Lung (tissue), 12 donors: ENCODE data around the gene TMPRSS2. TPM values are rescaled to one million over a fixed set of nuclear protein-coding genes. Genes with fewer than 3 reads are reported as not detected.

Experiments
- ATAC-seq: fragments of 200-7000 bp; cut with Tn5 transposase; one replicate; pipeline ENCODE4 v1.9.1; 2020; ENCODE audit warnings: moderate number of reproducible peaks; ENCODE audit not compliant: insufficient read depth, low FRiP score
- DNase-seq, 3 donors: peaks; one replicate each; pipeline ENCODE4 v3.0.0-alpha.2; 2013 to 2017
- H3K27ac ChIP-seq, 2 donors: one replicate each; pipeline ENCODE4 v1.5.1; 2013; ENCODE audit warnings: mild to moderate bottlenecking in 2 of 2, moderate library complexity in 2 of 2, control low read depth in 1 of 2, inconsistent platforms in 1 of 2, low read depth in 1 of 2, low read length in 1 of 2
- H3K27me3 ChIP-seq, 3 donors: one replicate each; pipeline ENCODE4 v1.5.1; 2013; ENCODE audit warnings: low read length in 2 of 3; ENCODE audit not compliant: control insufficient read depth in 3 of 3, insufficient read depth in 3 of 3
- H3K36me3 ChIP-seq, 4 donors: one replicate each; pipeline ENCODE4 v1.5.1; 2013; ENCODE audit warnings: low read length in 4 of 4, mild to moderate bottlenecking in 1 of 4, moderate library complexity in 1 of 4; ENCODE audit not compliant: control insufficient read depth in 4 of 4, insufficient read depth in 4 of 4
- H3K4me1 ChIP-seq, 5 donors: one replicate each; pipeline ENCODE4 v1.5.1; 2013; ENCODE audit warnings: low read length in 5 of 5, mild to moderate bottlenecking in 2 of 5, moderate library complexity in 1 of 5; ENCODE audit not compliant: control insufficient read depth in 5 of 5, insufficient read depth in 5 of 5
- H3K4me3 ChIP-seq: one replicate; pipeline ENCODE4 v1.5.1; 2013; ENCODE audit warnings: mild to moderate bottlenecking, control low read depth, moderate library complexity
- H3K9ac ChIP-seq, 2 donors: one replicate each; pipeline ENCODE4 v1.5.1; 2013; ENCODE audit warnings: low read length in 2 of 2, control low read depth in 1 of 2; ENCODE audit not compliant: insufficient read depth in 1 of 2
- H3K9me3 ChIP-seq, 4 donors: one replicate each; pipeline ENCODE4 v1.5.1; 2013; ENCODE audit warnings: low read length in 3 of 4, mild to moderate bottlenecking in 1 of 4, moderate library complexity in 1 of 4; ENCODE audit not compliant: control insufficient read depth in 4 of 4, insufficient read depth in 3 of 4
- WGBS, 2 donors: extraction: QIAGEN DNeasy Blood & Tissue Kit; methylation state at CpG; one replicate each; pipeline ENCODE4 v1.1.7; 2013; 5-methylcytosine and 5-hydroxymethylcytosine counted together
- polyA plus RNA-seq, 2 donors: library from polyadenylated mRNA; stranded (reverse); fragments of 200-250 nt; gene quantifications; one replicate each; pipeline ENCODE4 v1.2.1, GENCODE V29; 2013
- total RNA-seq, 2 donors: library from RNA; depleted of rRNA in 1 of 2; stranded (reverse); fragments of >200 nt in 1 of 2; gene quantifications; one replicate each; pipeline ENCODE4 v1.2.1, GENCODE V29; 2014 to 2021
- TF ChIP-seq, protein P1 (sequence below): IDR thresholded peaks from 2 replicates; pipeline ENCODE4 v1.5.1; 2012; ENCODE audit warnings: mild to moderate bottlenecking; ENCODE audit errors: control extremely low read depth, extremely low read depth
- donor health status: control.
- donor health status: control.
- donor health status: Bipolar disorder and iron deficiency.
- donor health status: healthy.
- donor health status: DM: yes; HTN: yes; CAD: no.

The TMPRSS2 gene
- total and polyA plus RNA-seq, 4 donors, result 46.2 to 130 (median 72.2) TPM

DNA sequence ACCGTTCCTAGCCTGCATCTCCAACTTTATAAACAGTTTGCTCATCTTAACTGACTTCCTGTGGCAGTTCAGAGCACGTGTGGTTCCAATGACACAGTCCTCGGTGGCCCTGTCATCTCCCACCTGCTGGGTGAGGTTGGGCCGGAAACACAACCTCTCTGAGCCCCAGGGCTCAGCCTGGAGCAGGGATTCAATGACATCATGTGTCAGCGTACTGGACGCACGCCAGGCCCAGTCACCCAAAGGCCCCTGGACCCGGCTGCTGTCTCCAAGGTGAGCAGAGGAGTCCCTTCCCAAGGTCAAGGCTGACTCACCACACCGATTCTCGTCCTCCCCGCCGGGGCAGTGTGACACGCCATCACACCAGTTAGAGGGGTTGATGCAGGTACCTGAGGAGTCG is 19.9 kb downstream of the TMPRSS2 start:
- no peaks in the 10 kb centered on the region for H3K9me3 ChIP-seq

DNA sequence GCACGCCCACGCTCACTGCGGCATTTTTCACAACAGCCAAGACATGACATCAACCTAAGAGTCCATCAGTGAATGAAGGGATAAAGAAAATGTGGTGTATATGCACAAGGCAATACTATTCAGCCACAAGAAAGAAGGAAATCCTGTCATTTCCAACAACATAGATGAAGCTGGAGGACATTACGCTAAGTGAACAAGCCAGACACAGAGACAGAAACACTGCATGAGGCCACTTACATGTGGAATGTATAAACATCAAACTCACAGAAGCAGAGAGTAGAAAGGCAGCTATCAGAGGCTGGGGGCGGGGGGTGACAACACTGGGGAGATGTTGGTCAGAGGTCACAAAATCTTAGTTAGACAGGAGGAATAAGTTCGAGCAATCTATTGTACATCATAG is 20.9 kb downstream of the TMPRSS2 start:
- 74 to 88% methylated on average over 6 of the region's 6 CpGs for WGBS, 2 donors
- Histone ChIP-seq H3K9me3 (no peaks in the 10 kb centered on the region), H3K4me3 (no peak overlapping the region), H3K27me3 (no peaks in the 10 kb centered on the region), H3K4me1 (peaks cover 0 to 1% (median 0%) of the 10 kb centered on the region in 5 donors), H3K9ac (no peak overlapping the region), H3K36me3 (peaks cover 0 to 11% (median 0%) of the 10 kb centered on the region in 4 donors), H3K27ac (no peak overlapping the region)
- TF ChIP-seq, protein P1, sequence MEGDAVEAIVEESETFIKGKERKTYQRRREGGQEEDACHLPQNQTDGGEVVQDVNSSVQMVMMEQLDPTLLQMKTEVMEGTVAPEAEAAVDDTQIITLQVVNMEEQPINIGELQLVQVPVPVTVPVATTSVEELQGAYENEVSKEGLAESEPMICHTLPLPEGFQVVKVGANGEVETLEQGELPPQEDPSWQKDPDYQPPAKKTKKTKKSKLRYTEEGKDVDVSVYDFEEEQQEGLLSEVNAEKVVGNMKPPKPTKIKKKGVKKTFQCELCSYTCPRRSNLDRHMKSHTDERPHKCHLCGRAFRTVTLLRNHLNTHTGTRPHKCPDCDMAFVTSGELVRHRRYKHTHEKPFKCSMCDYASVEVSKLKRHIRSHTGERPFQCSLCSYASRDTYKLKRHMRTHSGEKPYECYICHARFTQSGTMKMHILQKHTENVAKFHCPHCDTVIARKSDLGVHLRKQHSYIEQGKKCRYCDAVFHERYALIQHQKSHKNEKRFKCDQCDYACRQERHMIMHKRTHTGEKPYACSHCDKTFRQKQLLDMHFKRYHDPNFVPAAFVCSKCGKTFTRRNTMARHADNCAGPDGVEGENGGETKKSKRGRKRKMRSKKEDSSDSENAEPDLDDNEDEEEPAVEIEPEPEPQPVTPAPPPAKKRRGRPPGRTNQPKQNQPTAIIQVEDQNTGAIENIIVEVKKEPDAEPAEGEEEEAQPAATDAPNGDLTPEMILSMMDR, result no peak
- DNase-seq (no peak), ATAC-seq (no peak)

More for the DNA sequence above, 19.9 kb downstream of the TMPRSS2 start:
- 89 to 91% methylated on average over 14 of the region's 14 CpGs for WGBS, 2 donors
- Histone ChIP-seq H3K4me1 (peaks cover 0 to 1% (median 0%) of the 10 kb centered on the region in 5 donors), H3K27ac (no peak overlapping the region), H3K4me3 (no peak overlapping the region), H3K9ac (no peak overlapping the region), H3K27me3 (no peaks in the 10 kb centered on the region), H3K36me3 (peaks cover 0 to 11% (median 0%) of the 10 kb centered on the region in 4 donors)
- no peak for DNase-seq
- TF ChIP-seq, protein P1, result no peak
- ATAC-seq, result no peak

DNA sequence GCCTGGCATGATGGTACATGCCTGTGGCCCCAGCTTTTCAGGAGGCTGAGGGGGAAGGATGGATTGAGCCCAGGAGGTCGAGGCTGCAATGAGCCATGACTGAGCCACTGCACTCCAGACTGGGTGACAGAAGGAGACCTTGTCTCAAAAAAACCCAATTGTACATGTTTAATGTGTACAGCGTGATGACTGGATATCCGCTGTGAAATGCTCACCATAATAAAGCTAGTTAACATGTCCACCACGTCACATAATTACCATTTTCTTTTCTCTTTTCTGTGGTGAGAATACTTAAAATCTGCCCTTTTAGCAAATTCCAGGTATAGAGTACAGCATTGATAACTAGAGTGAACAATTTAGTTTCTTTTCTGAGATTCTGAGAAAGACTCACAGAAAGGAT is 24.0 kb downstream of the TMPRSS2 start:
- H3K4me3 ChIP-seq, result no peak overlapping the region
- H3K9me3 ChIP-seq, result no peaks in the 10 kb centered on the region
- no peak overlapping the region for H3K27ac ChIP-seq
- no peaks in the 10 kb centered on the region for H3K27me3 ChIP-seq
- TF ChIP-seq, protein P1, result no peak
- H3K9ac ChIP-seq, result no peak overlapping the region
- H3K36me3 ChIP-seq, result peaks cover 0 to 6% (median 0%) of the 10 kb centered on the region in 4 donors
- WGBS, 2 donors, result 91 to 92% methylated on average over 4 of the region's 4 CpGs
- DNase-seq (no peak), ATAC-seq (no peak)
- H3K4me1 ChIP-seq, result peaks cover 0 to 5% (median 0%) of the 10 kb centered on the region in 5 donors

DNA sequence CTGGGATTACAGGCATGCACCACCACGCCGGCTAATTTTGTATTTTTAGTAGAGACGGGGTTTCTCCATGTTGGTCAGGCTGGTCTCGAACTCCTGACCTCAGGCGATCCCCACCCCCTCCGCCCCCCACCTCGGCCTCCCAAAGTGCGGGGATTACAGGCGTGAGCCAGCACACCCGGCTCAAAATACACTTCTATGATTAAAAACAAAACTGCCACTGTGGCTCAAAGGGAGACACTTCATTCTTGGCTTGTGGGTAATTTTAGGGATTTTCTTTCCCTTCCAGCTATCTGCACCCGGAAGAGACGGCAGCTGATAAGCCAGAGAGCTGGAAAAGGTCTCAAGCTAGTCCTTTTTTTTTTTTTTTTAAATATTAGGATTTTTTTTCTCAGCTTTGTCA is 24.5 kb downstream of the TMPRSS2 start:
- TF ChIP-seq, protein P1, result no peak
- Histone ChIP-seq H3K9me3 (no peaks in the 10 kb centered on the region), H3K4me3 (no peak overlapping the region), H3K4me1 (peaks cover 0 to 5% (median 0%) of the 10 kb centered on the region in 5 donors), H3K27ac (no peak overlapping the region), H3K27me3 (no peaks in the 10 kb centered on the region), H3K36me3 (peaks cover 0 to 5% (median 0%) of the 10 kb centered on the region in 4 donors), H3K9ac (no peak overlapping the region)
- ATAC-seq (no peak), DNase-seq (no peak)
- WGBS, 2 donors, result 63 to 78% methylated on average over 12 of the region's 12 CpGs
